ENCODE results near the gene IL17RB. TPM values are rescaled to one million over a fixed set of nuclear protein-coding genes. Genes with fewer than 3 reads are reported as not detected.

The IL17RB gene
- total RNA-seq, 1 donor from 2014 or later = 11.1 TPM

DNA sequence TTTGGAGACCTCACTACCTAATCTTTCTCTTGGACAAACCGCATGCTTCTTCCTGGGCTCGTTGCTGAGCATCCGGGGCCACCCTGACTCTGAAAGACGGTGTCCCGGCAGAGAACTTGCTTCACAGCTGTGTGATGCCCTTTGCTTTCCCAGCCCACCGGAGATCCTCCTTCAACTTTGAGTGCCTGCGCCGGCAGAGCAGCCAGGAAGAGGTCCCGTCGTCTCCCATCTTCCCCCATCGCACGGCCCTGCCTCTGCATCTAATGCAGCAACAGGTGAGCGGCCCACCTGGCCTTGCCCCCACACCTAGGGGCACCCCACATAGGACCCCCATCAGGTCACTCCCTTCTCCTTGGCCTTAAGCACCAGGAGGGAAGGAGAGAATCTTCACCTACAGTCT lies 37.9 kb upstream of the IL17RB start:
- TF ChIP-seq, protein P1, sequence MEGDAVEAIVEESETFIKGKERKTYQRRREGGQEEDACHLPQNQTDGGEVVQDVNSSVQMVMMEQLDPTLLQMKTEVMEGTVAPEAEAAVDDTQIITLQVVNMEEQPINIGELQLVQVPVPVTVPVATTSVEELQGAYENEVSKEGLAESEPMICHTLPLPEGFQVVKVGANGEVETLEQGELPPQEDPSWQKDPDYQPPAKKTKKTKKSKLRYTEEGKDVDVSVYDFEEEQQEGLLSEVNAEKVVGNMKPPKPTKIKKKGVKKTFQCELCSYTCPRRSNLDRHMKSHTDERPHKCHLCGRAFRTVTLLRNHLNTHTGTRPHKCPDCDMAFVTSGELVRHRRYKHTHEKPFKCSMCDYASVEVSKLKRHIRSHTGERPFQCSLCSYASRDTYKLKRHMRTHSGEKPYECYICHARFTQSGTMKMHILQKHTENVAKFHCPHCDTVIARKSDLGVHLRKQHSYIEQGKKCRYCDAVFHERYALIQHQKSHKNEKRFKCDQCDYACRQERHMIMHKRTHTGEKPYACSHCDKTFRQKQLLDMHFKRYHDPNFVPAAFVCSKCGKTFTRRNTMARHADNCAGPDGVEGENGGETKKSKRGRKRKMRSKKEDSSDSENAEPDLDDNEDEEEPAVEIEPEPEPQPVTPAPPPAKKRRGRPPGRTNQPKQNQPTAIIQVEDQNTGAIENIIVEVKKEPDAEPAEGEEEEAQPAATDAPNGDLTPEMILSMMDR (IDR thresholded peaks at IDR 0.05; ENCODE audit: unreplicated experiment) = no peak
- Mint-ChIP-seq H3K27ac (no peak overlapping the region), H3K4me1 (ENCODE audit: low read depth) (peaks cover 9% of the 10 kb centered on the region), H3K27me3 (peaks cover 6% of the 10 kb centered on the region), H3K36me3 (ENCODE audit: insufficient read depth) (no peaks in the 10 kb centered on the region), H3K9me3 (ENCODE audit: low read depth) (no peaks in the 10 kb centered on the region), H3K4me3 (ENCODE audit: low read depth) (no peak overlapping the region)
- no peak for DNase-seq (ENCODE audit: low spot score, unreplicated experiment)

DNA sequence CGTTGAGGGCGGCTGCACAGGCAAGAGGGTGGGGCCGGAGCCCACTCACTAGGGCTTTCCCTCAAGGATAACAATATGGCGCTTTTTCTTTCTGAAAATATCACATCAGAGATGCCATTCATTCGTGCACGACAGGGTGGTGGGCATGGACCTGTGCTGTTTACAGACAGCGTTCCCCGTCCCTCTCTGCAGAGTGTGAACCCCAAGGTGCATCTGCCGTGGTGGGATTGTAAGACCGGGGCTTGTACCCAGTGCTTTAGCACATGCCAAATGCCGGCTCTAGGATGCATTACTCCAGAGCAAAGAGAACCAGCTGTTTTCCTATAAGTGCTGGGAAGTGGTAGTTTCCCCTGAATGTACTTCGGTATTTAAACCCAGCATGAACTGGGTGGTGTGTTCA lies 37.1 kb upstream of the IL17RB start:
- Mint-ChIP-seq H3K9me3 (ENCODE audit: low read depth) (no peaks in the 10 kb centered on the region), H3K27ac (no peak overlapping the region), H3K4me1 (ENCODE audit: low read depth) (peaks cover 9% of the 10 kb centered on the region), H3K4me3 (ENCODE audit: low read depth) (no peak overlapping the region), H3K36me3 (ENCODE audit: insufficient read depth) (no peaks in the 10 kb centered on the region), H3K27me3 (peaks cover 3% of the 10 kb centered on the region)
- DNase-seq (ENCODE audit: low spot score, unreplicated experiment) = no peak
- TF ChIP-seq, protein P1 (IDR thresholded peaks at IDR 0.05; ENCODE audit: unreplicated experiment) = no peak

DNA sequence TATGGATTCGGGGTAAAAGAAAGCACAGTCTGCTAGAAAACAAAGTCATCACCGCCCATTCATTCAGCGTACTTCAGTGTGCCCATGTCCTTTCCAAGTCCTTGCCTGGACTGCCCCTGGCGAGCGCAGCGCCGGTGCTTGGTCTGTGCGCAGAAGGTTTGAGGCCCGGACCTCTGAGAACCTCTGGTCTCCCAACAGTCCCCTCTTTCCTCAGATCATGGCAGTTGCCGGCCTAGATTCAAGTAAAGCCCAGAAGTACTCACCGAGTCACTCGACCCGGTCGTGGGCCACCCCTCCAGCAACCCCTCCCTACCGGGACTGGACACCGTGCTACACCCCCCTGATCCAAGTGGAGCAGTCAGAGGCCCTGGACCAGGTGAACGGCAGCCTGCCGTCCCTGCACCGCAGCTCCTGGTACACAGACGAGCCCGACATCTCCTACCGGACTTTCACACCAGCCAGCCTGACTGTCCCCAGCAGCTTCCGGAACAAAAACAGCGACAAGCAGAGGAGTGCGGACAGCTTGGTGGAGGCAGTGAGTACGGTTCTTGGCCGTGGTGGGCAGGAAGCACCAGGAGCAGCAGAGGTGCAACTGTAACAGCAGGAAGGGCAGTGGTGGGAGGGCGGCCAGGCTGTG lies 36.5 kb upstream of the IL17RB start:
- TF ChIP-seq, protein P1 (IDR thresholded peaks at IDR 0.05; ENCODE audit: unreplicated experiment) = no peak
- peaks cover 9% of the 10 kb centered on the region for H3K4me1 Mint-ChIP-seq (ENCODE audit: low read depth)
- no peaks in the 10 kb centered on the region for H3K9me3 Mint-ChIP-seq (ENCODE audit: low read depth)
- H3K27ac Mint-ChIP-seq = peak overlapping the region; percentile 13
- no peaks in the 10 kb centered on the region for H3K36me3 Mint-ChIP-seq (ENCODE audit: insufficient read depth)
- no peaks in the 10 kb centered on the region for H3K27me3 Mint-ChIP-seq
- no peak for DNase-seq (ENCODE audit: low spot score, unreplicated experiment)
- no peak overlapping the region for H3K4me3 Mint-ChIP-seq (ENCODE audit: low read depth)

DNA sequence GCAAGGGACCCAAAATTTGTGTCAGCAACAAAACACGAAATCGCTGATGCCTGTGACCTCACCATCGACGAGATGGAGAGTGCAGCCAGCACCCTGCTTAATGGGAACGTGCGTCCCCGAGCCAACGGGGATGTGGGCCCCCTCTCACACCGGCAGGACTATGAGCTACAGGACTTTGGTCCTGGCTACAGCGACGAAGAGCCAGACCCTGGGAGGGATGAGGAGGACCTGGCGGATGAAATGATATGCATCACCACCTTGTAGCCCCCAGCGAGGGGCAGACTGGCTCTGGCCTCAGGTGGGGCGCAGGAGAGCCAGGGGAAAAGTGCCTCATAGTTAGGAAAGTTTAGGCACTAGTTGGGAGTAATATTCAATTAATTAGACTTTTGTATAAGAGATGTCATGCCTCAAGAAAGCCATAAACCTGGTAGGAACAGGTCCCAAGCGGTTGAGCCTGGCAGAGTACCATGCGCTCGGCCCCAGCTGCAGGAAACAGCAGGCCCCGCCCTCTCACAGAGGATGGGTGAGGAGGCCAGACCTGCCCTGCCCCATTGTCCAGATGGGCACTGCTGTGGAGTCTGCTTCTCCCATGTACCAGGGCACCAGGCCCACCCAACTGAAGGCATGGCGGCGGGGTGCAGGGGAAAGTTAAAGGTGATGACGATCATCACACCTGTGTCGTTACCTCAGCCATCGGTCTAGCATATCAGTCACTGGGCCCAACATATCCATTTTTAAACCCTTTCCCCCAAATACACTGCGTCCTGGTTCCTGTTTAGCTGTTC lies 35.0 kb upstream of the IL17RB start:
- DNase-seq (ENCODE audit: low spot score, unreplicated experiment) = no peak
- Mint-ChIP-seq H3K27me3 (no peaks in the 10 kb centered on the region), H3K27ac (no peak overlapping the region), H3K4me3 (ENCODE audit: low read depth) (no peak overlapping the region), H3K36me3 (ENCODE audit: insufficient read depth) (peaks cover 2% of the 10 kb centered on the region), H3K4me1 (ENCODE audit: low read depth) (peaks cover 9% of the 10 kb centered on the region), H3K9me3 (ENCODE audit: low read depth) (no peaks in the 10 kb centered on the region)
- TF ChIP-seq, protein P1 (IDR thresholded peaks at IDR 0.05; ENCODE audit: unreplicated experiment) = no peak

DNA sequence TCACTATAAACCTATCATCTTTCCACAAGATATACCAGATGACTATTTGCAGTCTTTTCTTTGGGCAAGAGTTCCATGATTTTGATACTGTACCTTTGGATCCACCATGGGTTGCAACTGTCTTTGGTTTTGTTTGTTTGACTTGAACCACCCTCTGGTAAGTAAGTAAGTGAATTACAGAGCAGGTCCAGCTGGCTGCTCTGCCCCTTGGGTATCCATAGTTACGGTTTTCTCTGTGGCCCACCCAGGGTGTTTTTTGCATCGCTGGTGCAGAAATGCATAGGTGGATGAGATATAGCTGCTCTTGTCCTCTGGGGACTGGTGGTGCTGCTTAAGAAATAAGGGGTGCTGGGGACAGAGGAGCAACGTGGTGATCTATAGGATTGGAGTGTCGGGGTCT lies 33.9 kb upstream of the IL17RB start:
- H3K4me3 Mint-ChIP-seq (ENCODE audit: low read depth) = no peak overlapping the region
- H3K36me3 Mint-ChIP-seq (ENCODE audit: insufficient read depth) = peaks cover 2% of the 10 kb centered on the region
- no peak for DNase-seq (ENCODE audit: low spot score, unreplicated experiment)
- peaks cover 3% of the 10 kb centered on the region for H3K4me1 Mint-ChIP-seq (ENCODE audit: low read depth)
- TF ChIP-seq, protein P1 (IDR thresholded peaks at IDR 0.05; ENCODE audit: unreplicated experiment) = no peak
- no peak overlapping the region for H3K27ac Mint-ChIP-seq
- no peaks in the 10 kb centered on the region for H3K27me3 Mint-ChIP-seq
- H3K9me3 Mint-ChIP-seq (ENCODE audit: low read depth) = no peaks in the 10 kb centered on the region
